Measurements from ENCODE around the gene DEAF1.

DNA sequence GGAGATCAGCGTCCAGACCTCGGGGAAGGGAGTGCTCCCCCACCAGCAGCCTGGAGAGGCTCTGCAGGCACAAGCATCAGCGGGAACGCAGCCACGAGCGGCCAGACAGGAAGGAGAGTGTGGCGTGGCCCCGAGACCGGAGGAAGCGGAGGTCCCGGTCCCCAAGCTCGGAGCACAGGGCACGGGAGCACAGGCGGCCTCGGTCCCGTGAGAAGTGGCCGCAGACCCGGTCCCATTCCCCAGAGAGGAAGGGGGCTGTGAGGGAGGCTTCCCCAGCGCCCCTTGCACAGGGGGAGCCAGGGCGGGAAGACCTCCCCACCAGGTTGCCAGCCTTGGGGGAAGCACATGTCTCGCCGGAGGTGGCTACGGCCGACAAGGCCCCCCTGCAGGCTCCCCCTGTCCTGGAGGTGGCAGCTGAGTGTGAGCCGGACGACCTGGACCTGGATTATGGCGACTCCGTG is 86.2 kb downstream of the DEAF1 start:
- no peak for TF ChIP-seq POLR2A (IDR thresholded peaks at IDR 0.05; ENCODE audit: borderline replicate concordance, extremely low read depth, insufficient read depth, insufficient read length)
- no peak for TF ChIP-seq CEBPB (IDR thresholded peaks at IDR 0.05; ENCODE audit: low read depth)
- TF ChIP-seq, protein P1, sequence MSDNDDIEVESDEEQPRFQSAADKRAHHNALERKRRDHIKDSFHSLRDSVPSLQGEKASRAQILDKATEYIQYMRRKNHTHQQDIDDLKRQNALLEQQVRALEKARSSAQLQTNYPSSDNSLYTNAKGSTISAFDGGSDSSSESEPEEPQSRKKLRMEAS (IDR thresholded peaks at IDR 0.05), result no peak
- TF ChIP-seq CBX3 (IDR thresholded peaks at IDR 0.05; ENCODE audit: low read depth), result no peak
- TF ChIP-seq, protein P2, sequence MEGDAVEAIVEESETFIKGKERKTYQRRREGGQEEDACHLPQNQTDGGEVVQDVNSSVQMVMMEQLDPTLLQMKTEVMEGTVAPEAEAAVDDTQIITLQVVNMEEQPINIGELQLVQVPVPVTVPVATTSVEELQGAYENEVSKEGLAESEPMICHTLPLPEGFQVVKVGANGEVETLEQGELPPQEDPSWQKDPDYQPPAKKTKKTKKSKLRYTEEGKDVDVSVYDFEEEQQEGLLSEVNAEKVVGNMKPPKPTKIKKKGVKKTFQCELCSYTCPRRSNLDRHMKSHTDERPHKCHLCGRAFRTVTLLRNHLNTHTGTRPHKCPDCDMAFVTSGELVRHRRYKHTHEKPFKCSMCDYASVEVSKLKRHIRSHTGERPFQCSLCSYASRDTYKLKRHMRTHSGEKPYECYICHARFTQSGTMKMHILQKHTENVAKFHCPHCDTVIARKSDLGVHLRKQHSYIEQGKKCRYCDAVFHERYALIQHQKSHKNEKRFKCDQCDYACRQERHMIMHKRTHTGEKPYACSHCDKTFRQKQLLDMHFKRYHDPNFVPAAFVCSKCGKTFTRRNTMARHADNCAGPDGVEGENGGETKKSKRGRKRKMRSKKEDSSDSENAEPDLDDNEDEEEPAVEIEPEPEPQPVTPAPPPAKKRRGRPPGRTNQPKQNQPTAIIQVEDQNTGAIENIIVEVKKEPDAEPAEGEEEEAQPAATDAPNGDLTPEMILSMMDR (IDR thresholded peaks at IDR 0.05 in 2 of 3, conservative IDR thresholded peaks at IDR 0.05 in 1 of 3; ENCODE audit: borderline replicate concordance in 1 of 3, insufficient read depth in 1 of 3, low read depth in 2 of 3, low read length in 2 of 3), result no peak
- TF ChIP-seq POLR2AphosphoS5 (IDR thresholded peaks at IDR 0.05; ENCODE audit: low read depth, low read length), result no peak

Data from HCT116 (cell line).